ENCODE data around the gene TGFB2.

The TGFB2 gene

DNA sequence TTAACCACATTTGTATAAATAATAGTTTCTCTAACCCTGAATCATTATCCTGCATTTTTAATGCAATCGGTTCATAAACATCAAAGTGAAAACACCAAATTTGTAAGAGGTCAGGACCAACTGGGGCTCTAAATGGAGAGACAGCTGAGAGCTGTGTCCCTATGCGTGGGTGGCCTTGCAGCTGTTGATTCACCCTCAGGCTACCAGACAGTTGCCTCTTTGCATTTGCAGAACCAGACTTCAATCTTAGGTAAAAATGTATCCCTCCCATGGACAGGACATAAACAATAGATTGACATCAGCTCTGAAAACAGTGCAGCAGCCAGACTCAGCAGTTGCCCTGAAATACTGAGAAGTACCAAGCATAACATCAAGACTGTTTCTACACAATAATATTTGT is 8.8 kb upstream of the TGFB2 start:
- DNase-seq: no peak

- peak in 1 of 5 experiments; percentile 20 for DNase-seq
Observed at GRCh38 chr1:218339267-218339831, 5.8 kb upstream of the TGFB2 start.

GRCh38 chr1:218341325-218341724 is 3.8 kb upstream of the TGFB2 start:
- no peak for DNase-seq

- no peak for DNase-seq
Observed at GRCh38 chr1:218342091-218342490, 3.0 kb upstream of the TGFB2 start.

- DNase-seq: peak in 2 of 5 experiments; percentile 20 to 82
Observed at GRCh38 chr1:218345673-218346390, 696 bp downstream of the TGFB2 start.

DNA sequence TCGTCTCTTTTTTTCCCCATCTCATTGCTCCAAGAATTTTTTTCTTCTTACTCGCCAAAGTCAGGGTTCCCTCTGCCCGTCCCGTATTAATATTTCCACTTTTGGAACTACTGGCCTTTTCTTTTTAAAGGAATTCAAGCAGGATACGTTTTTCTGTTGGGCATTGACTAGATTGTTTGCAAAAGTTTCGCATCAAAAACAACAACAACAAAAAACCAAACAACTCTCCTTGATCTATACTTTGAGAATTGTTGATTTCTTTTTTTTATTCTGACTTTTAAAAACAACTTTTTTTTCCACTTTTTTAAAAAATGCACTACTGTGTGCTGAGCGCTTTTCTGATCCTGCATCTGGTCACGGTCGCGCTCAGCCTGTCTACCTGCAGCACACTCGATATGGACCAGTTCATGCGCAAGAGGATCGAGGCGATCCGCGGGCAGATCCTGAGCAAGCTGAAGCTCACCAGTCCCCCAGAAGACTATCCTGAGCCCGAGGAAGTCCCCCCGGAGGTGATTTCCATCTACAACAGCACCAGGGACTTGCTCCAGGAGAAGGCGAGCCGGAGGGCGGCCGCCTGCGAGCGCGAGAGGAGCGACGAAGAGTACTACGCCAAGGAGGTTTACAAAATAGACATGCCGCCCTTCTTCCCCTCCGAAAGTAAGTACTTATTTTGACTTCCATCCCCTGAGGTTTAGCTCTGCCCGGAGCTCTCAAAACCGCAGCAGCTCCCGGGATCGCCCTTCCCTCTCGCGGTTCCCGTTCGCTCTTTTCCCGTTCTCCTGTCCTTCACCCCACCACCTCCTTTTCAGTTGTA is 1.5 kb downstream of the TGFB2 start:
- DNase-seq: peak in 1 of 5 experiments; percentile 13

DNA sequence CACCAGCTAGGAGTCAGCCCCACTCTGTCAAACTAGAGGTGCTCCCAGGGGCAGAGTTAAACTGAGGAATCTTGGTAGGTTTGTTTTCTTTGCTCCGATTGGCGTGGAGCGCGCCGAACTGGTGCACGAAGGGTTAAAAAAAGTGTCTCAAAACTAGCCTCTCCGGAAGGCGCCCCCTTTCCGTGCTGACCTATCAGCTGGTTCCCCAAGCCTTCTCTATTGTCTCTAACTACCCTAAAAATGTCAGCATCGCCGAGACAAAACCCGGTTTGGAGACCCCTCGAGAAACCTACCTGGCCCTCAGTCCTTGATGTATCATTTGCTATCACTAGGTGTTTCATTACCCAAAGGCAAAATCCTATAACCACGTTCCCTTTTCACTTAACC is 2.2 kb downstream of the TGFB2 start:
- no peak for DNase-seq

GRCh38 chr1:218347723-218348627 is 2.8 kb downstream of the TGFB2 start:
- no peak for DNase-seq

- DNase-seq: no peak
Observed at GRCh38 chr1:218348628-218349071, 3.5 kb downstream of the TGFB2 start.

GRCh38 chr1:218349348-218350034 is 4.4 kb downstream of the TGFB2 start:
- no peak for DNase-seq

GRCh38 chr1:218350035-218350525 is 4.9 kb downstream of the TGFB2 start:
- no peak for DNase-seq

DNA sequence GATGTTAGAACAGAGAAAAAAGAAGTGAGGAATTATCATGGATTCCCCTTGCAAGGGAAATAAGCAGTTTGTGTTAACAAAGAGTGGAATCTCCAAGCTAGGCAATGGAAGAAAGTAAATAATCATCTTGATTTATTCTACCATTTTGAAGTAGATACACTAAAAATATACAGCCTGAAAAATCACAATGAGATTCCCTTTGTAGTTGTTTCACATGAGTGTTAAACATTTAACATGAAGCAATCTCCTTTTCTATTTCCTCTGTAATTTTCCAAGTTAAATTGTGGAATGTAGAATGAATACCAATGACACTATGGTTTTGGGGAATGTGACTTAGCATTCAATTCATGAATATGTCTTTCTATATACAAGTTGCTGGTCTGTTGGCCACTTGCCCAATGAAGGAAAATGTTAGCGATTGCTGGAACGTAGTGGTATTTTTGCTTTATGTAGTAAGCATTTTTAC is 5.7 kb downstream of the TGFB2 start:
- DNase-seq: no peak

GRCh38 chr1:218351391-218352074 is 6.4 kb downstream of the TGFB2 start:
- DNase-seq: no peak

GRCh38 chr1:218352075-218352438 is 6.9 kb downstream of the TGFB2 start:
- DNase-seq: no peak

- no peak for DNase-seq
Observed at GRCh38 chr1:218353656-218354055, 8.5 kb downstream of the TGFB2 start.

GRCh38 chr1:218355278-218355677 is 10.1 kb downstream of the TGFB2 start:
- no peak for DNase-seq

- no peak for DNase-seq
Observed at GRCh38 chr1:218357211-218357892, 12.2 kb downstream of the TGFB2 start.

DNA sequence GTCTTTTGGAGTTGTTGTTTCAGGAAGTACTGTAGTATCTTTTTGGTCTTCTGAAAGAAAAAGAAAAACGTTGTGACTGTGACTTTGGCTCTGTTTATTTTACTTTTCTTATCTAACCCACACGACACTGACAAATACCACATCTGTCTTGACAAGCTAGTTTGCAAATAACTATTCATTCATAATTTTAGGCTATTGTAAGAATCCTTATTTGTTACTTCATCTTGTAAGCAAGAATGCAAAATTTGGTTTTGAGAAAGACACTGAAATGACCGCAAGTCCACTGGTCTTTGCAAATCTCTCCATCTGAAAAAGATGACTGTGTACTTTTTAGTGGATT is 12.7 kb downstream of the TGFB2 start:
- DNase-seq: no peak

- DNase-seq: no peak
Observed at GRCh38 chr1:218361298-218362065, 16.3 kb downstream of the TGFB2 start.
